MCF 10A (cell line): ENCODE data around the gene KCTD16. TPM values are rescaled to one million over a fixed set of nuclear protein-coding genes. Genes with fewer than 3 reads are reported as not detected.

ENCODE experiments used
- BruUV-seq: library from RNA; stranded (reverse); fragments of 400-500 nt; replicated peaks from 2 replicates; lab custom pipeline; 2021; lab: Mats Ljungman, UMichigan
- CTCF ChIA-PET: fragments of 300-600 bp; sonication (Branson Sonifier 250); formaldehyde crosslinking; extraction: SDS; loops from one replicate; lab custom pipeline; 2021; ENCODE audit warnings: antibody characterized with exemption, inconsistent platforms; lab: Yijun Ruan, JAX
- POLR2A ChIA-PET: fragments of 300-600, 350-650 bp; sonication (Branson Sonifier 250); formaldehyde crosslinking; extraction: SDS; loops from one replicate; lab custom pipeline; 2020; ENCODE audit warnings: antibody characterized with exemption, inconsistent platforms; lab: Yijun Ruan, JAX
- DNase-seq: peaks from one replicate; pipeline ENCODE4 v3.0.0-alpha.2; 2018; ENCODE audit not compliant: unreplicated experiment
- H3K27ac Mint-ChIP-seq: one replicate; pipeline ENCODE4 v1.8.0; 2022; ENCODE audit warnings: mild to moderate bottlenecking, low read depth, mixed read lengths; ENCODE audit not compliant: unreplicated experiment
- H3K27me3 Mint-ChIP-seq: one replicate; pipeline ENCODE4 v1.8.0; 2022; ENCODE audit warnings: mixed read lengths; ENCODE audit not compliant: insufficient read depth, unreplicated experiment
- H3K36me3 Mint-ChIP-seq: one replicate; pipeline ENCODE4 v1.8.0; 2022; ENCODE audit warnings: mild to moderate bottlenecking, moderate library complexity, mixed read lengths; ENCODE audit not compliant: insufficient read depth, unreplicated experiment
- H3K4me1 Mint-ChIP-seq: one replicate; pipeline ENCODE4 v1.8.0; 2022; ENCODE audit warnings: mixed read lengths; ENCODE audit not compliant: insufficient read depth, unreplicated experiment
- H3K4me3 Mint-ChIP-seq: one replicate; pipeline ENCODE4 v1.8.0; 2022; ENCODE audit warnings: mild to moderate bottlenecking, moderate library complexity, mixed read lengths; ENCODE audit not compliant: unreplicated experiment
- H3K9me3 Mint-ChIP-seq: one replicate; pipeline ENCODE4 v1.8.0; 2022; ENCODE audit warnings: mixed read lengths; ENCODE audit not compliant: unreplicated experiment
- CTCF ChIP-seq: fragments of 200-600 bp; IDR thresholded peaks from one replicate; pipeline ENCODE4 v1.8.0; 2022; ENCODE audit warnings: antibody characterized with exemption, mild to moderate bottlenecking; ENCODE audit not compliant: unreplicated experiment
- intact Hi-C: fragments of 100-400 bp; cut with micrococcal nuclease; formaldehyde crosslinking; loops from 2 replicates; pipeline ENCODE4 v1.14.1; 2022
- total RNA-seq: library from RNA; stranded (reverse); gene quantifications from 2 replicates; pipeline ENCODE4 v1.2.3, GENCODE V29; 2022

Gene KCTD16
- total RNA-seq, 1 experiment from 2014 or later: 0.16 TPM

DNA sequence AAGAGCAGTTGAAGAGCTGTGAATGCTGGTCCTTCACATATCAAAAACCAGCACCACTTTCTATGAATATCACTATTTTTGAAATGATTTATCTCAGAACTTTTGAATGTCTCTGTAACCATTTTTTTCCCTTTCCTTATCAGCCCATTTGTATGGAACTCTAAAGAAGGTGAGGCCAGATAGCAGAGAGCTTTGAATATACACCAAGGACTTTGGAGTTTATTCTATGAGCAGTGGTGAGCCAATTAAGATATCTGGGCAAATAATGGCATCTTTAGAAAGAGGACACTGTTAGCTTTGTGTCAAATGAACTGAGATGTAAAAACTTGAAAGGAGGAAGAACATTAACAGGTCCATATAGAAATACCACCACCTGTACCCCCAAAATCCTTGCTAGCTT, 22.0 kb downstream of the KCTD16 start:
- H3K9me3 Mint-ChIP-seq: no peaks in the 10 kb centered on the region

DNA sequence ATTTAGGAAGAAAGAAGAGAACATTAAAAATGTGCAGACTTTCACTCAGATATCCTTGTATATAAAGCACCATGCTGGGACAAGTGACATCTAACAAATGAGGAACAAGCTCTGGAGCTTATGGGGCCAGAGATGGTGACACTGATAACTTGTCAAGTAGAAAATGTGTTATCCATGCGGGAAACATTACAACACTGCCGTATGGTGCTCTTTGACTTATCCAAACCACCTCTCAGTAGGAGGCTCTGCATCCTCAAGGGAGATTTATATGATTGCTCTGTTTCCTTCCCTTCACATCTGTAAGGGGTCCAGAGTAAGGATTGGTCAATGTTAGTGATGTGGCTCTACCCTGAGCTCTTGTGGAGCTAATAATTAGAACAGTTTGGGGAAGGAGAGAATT, 23.5 kb downstream of the KCTD16 start:
- no peak overlapping the region for H3K27ac Mint-ChIP-seq
- ChIA-PET POLR2A (interaction anchor here (1.1 to 1.2 kb wide), 2 partner anchors 13 to 1877 kb away, joined by 3 read pairs; no protein-coding TSS in a partner anchor), CTCF (interaction anchor here (0.7 to 4.9 kb wide), 4 partner anchors 10 to 1783 kb away, joined by 3 to 36 read pairs (median 8); no protein-coding TSS in a partner anchor)
- no peak overlapping the region for H3K4me3 Mint-ChIP-seq
- BruUV-seq: no TSS peak
- no peaks in the 10 kb centered on the region for H3K9me3 Mint-ChIP-seq
- no peaks in the 10 kb centered on the region for H3K36me3 Mint-ChIP-seq
- intact Hi-C loops: no loop called here
- DNase-seq: no peak
- no peak for TF ChIP-seq CTCF
- no peaks in the 10 kb centered on the region for H3K27me3 Mint-ChIP-seq
- H3K4me1 Mint-ChIP-seq: peaks cover 23% of the 10 kb centered on the region

More for the DNA sequence above, 22.0 kb downstream of the KCTD16 start:
- POLR2A ChIA-PET: interaction anchor here (0.6 to 4.4 kb wide), 3 partner anchors 11 to 22 kb away, joined by 3 to 26 read pairs (median 3); partner anchors contain the start of genes KCTD16 and YIPF5
- DNase-seq: no peak
- no peak overlapping the region for H3K27ac Mint-ChIP-seq
- no peak for TF ChIP-seq CTCF
- CTCF ChIA-PET: interaction anchor here (0.6 to 4.9 kb wide), 8 partner anchors 9 to 1848 kb away, joined by 3 to 36 read pairs (median 4); no protein-coding TSS in a partner anchor
- intact Hi-C loops: no loop called here
- no TSS peak for BruUV-seq
- H3K36me3 Mint-ChIP-seq: no peaks in the 10 kb centered on the region
- no peak overlapping the region for H3K4me3 Mint-ChIP-seq
- H3K4me1 Mint-ChIP-seq: peaks cover 24% of the 10 kb centered on the region
- H3K27me3 Mint-ChIP-seq: no peaks in the 10 kb centered on the region

DNA sequence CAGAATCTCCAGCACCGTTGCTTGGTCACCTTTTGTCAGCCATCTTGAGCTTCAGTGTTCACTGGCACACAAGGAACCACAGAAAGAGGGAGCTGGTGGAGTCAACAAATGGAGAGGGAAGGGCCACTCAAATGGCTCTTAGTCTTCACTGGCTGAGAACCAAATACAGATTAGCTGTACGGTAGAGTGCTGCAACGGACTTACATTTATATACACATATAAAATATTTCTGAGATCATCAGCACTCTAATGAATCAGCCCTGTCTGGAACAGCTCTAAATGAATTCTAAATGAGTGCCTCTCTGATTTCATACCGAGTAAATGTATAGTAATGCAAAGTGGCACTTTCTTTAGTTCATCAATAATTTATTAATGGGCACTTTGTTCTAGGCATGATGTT, 24.8 kb downstream of the KCTD16 start:
- no peaks in the 10 kb centered on the region for H3K36me3 Mint-ChIP-seq
- H3K4me1 Mint-ChIP-seq: peaks cover 12% of the 10 kb centered on the region
- BruUV-seq: no TSS peak
- no peak overlapping the region for H3K4me3 Mint-ChIP-seq
- no peaks in the 10 kb centered on the region for H3K9me3 Mint-ChIP-seq
- POLR2A ChIA-PET: no interaction called here
- no peak overlapping the region for H3K27ac Mint-ChIP-seq
- H3K27me3 Mint-ChIP-seq: no peaks in the 10 kb centered on the region
- intact Hi-C loops: no loop called here
- no peak for DNase-seq
- TF ChIP-seq CTCF: no peak
- CTCF ChIA-PET: interaction anchor here (0.6 to 4.9 kb wide), 4 partner anchors 8 to 1042 kb away, joined by 3 to 36 read pairs (median 5); no protein-coding TSS in a partner anchor

DNA sequence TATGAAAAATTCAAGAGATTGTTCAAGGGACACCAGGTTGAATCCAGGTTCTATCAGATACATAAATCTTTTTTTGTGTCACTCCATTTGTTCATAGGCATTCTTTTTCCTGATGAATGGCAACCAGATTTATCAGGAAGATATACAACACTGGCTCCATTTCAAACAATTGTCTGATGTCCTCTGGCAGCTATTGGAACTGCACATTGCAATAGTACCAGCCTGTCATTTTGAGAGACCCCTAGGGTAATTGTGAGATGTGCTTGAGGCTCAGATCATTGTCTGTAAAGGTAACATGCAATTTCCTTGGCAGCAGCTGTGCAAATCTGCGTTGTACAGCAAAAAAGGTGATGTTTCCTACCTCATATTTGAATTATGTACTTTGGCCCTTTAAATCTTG, 25.9 kb downstream of the KCTD16 start:
- H3K9me3 Mint-ChIP-seq: no peaks in the 10 kb centered on the region
- intact Hi-C loops: no loop called here
- POLR2A ChIA-PET: interaction anchor here (0.6 to 0.7 kb wide), 2 partner anchors 802 to 1288 kb away, joined by 3 read pairs; no protein-coding TSS in a partner anchor
- no peak overlapping the region for H3K4me3 Mint-ChIP-seq
- no peak overlapping the region for H3K27ac Mint-ChIP-seq
- no peaks in the 10 kb centered on the region for H3K36me3 Mint-ChIP-seq
- CTCF ChIA-PET: interaction anchor here (0.6 to 1.3 kb wide), 4 partner anchors 10 to 1615 kb away, joined by 3 to 7 read pairs (median 4); no protein-coding TSS in a partner anchor
- BruUV-seq: no TSS peak
- no peaks in the 10 kb centered on the region for H3K27me3 Mint-ChIP-seq
- H3K4me1 Mint-ChIP-seq: peaks cover 14% of the 10 kb centered on the region
- TF ChIP-seq CTCF: peak; percentile 24
- no peak for DNase-seq
